Measurements from ENCODE around the gene OR1J4.

The OR1J4 gene

DNA sequence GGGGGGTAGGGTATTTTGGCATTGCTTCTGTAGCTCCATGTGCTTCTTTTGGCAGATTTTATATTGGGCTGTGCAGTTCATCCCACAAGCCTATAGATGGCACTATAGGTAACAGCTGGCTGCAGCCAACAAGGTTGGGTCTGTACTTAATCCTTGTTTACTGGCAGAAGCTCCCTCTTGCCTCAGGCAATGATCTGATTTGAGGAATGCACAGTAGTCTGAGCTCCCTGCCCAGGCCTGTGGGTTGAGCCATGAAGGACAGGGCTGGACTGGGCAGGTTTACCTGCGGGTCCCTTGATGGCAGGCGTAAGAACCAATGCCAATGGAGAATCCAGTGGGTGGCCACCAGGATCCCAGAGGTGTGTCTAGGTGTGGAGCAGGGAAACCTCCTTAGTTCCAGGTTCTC lies 20.1 kb upstream of the OR1J4 start:
- TF ChIP-seq, protein P1, sequence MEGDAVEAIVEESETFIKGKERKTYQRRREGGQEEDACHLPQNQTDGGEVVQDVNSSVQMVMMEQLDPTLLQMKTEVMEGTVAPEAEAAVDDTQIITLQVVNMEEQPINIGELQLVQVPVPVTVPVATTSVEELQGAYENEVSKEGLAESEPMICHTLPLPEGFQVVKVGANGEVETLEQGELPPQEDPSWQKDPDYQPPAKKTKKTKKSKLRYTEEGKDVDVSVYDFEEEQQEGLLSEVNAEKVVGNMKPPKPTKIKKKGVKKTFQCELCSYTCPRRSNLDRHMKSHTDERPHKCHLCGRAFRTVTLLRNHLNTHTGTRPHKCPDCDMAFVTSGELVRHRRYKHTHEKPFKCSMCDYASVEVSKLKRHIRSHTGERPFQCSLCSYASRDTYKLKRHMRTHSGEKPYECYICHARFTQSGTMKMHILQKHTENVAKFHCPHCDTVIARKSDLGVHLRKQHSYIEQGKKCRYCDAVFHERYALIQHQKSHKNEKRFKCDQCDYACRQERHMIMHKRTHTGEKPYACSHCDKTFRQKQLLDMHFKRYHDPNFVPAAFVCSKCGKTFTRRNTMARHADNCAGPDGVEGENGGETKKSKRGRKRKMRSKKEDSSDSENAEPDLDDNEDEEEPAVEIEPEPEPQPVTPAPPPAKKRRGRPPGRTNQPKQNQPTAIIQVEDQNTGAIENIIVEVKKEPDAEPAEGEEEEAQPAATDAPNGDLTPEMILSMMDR (IDR thresholded peaks at IDR 0.05; ENCODE audit: low read depth, low read length, missing control alignments) = peak; percentile 76
- in situ Hi-C loops (cut with HindIII; ENCODE audit: low sequenced_read_pairs) = loop anchor here (25.0 kb wide), 1 partner anchor 263 kb away; no protein-coding TSS in a partner anchor
- H3K4me3 ChIP-seq (ENCODE audit: low read depth, low read length) = no peak overlapping the region
- peak; percentile 3 for DNase-seq (ENCODE audit: low read depth)

DNA sequence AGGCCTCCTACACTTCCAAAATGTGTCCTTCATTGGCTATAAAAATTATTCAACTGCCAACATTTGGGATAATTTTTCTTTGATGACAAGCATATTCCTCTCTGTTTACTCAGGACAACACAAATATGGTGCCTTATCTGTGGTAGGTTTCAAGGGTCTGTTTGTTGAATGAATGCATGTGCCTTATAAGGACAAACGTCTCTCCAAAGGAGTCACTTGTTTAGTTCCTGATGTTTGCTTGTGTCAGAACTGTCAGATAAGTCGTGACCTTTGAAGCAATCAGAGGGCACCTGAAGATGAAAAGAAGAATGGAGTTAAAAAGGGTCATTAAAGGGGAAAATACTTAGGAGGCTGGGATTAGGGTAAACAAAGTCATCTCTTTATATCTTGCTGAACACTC lies 12.0 kb upstream of the OR1J4 start:
- no peak for DNase-seq (ENCODE audit: low read depth)
- in situ Hi-C loops (cut with HindIII; ENCODE audit: low sequenced_read_pairs) = no loop called here
- TF ChIP-seq, protein P1 (IDR thresholded peaks at IDR 0.05; ENCODE audit: low read depth, low read length, missing control alignments) = no peak
- no peak overlapping the region for H3K4me3 ChIP-seq (ENCODE audit: low read depth, low read length)

DNA sequence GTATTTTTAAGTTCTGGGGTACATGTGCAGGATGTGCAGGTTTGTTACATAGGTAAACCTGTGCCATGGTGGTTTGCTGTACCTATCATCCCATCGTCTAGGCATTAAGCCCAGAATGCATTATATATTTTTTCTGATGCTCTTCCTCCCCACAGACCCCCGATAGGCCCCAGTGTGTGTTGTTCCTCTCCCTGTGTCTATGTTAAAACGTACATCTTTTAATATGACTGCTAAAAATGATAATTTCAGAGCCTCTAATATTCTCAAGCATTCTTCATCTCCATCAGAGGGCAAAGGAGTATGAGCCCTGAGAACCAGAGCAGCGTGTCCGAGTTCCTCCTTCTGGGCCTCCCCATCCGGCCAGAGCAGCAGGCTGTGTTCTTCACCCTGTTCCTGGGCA lies 8.4 kb upstream of the OR1J4 start, which contains the start of gene OR1J2:
TSS of gene OR1J2 (plus strand) at position 301 of the 400 bp plus-strand sequence. CDS start at position 301, 0 bp downstream.
- DNase-seq (ENCODE audit: low read depth) = no peak
- TF ChIP-seq, protein P1 (IDR thresholded peaks at IDR 0.05; ENCODE audit: low read depth, low read length, missing control alignments) = no peak
- in situ Hi-C loops (cut with HindIII; ENCODE audit: low sequenced_read_pairs) = no loop called here
- H3K4me3 ChIP-seq (ENCODE audit: low read depth, low read length) = no peak within 1 kb of the TSS

DNA sequence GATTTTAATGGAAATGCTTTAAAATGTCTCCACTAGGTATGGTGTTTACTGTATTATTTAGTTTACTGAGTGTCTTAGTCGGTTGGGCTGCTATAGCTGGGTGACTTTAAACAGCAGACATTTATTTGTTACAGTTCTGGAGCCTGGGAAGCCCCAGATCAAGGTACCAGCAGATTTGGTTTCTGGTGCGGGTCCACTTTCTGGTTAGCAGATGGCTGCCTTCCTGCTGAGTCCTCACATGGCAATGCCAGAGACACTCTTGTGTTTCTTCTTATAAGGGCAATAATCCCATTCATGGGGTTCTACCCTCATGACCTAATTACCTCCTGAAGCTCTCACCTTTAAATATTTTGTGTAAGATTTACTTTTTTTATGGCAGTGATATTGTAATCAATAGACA lies 715 bp upstream of the OR1J4 start:
- in situ Hi-C loops (cut with HindIII; ENCODE audit: low sequenced_read_pairs) = no loop called here
- DNase-seq (ENCODE audit: low read depth) = no peak
- no peak overlapping the region for H3K4me3 ChIP-seq (ENCODE audit: low read depth, low read length)
- TF ChIP-seq, protein P1 (IDR thresholded peaks at IDR 0.05; ENCODE audit: low read depth, low read length, missing control alignments) = no peak

- H3K4me3 ChIP-seq (ENCODE audit: low read depth, low read length) = no peak overlapping the region
- in situ Hi-C loops (cut with HindIII; ENCODE audit: low sequenced_read_pairs) = no loop called here
These were observed 435 bp downstream of the OR1J4 start for GRCh38 chr9:122519376-122519775.

DNA sequence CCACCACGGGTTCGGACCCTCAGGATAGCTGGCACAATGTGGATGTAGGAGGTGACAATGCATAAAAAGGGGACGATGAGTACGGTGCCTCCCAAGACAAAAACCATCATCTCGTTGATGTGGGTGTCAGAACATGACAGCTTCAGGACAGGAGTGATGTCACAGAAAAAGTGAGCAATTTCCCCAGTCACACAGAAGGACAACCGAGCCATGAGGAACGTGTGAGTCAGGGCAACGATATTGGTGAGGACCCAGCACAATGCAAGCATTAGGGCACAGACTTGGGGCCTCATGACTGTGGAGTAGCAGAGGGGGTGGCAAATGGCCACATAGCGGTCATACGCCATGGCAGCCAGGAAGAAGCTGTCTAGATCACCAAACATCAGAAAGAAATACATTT lies 7.7 kb downstream of the OR1J4 start:
- in situ Hi-C loops (cut with HindIII; ENCODE audit: low sequenced_read_pairs) = no loop called here
- DNase-seq (ENCODE audit: low read depth) = no peak
- TF ChIP-seq, protein P1 (IDR thresholded peaks at IDR 0.05; ENCODE audit: low read depth, low read length, missing control alignments) = no peak
- H3K4me3 ChIP-seq (ENCODE audit: low read depth, low read length) = no peak overlapping the region

More at GRCh38 chr9:122519376-122519775, 435 bp downstream of the OR1J4 start:
- TF ChIP-seq, protein P1 (IDR thresholded peaks at IDR 0.05; ENCODE audit: low read depth, low read length, missing control alignments) = no peak
- no peak for DNase-seq (ENCODE audit: low read depth)
